Right atrium auricular region (tissue), 2 donors: ENCODE measurements around the gene LTBP3. TPM values are rescaled to one million over a fixed set of nuclear protein-coding genes. Genes with fewer than 3 reads are reported as not detected.

Experiments
- DNase-seq: peaks from one replicate; pipeline ENCODE4 v3.0.0-alpha.2; 2019; ENCODE audit warnings: low spot score
- H3K27ac ChIP-seq, 2 donors: fragments of 200-600 bp; sonication (generic); 1 replicate in 1 of 2; 2 replicates in 1 of 2; pipeline ENCODE4 v1.5.1; 2016 to 2019
- H3K27me3 ChIP-seq, 2 donors: fragments of 200-600 bp; sonication (generic); one replicate each; pipeline versions ENCODE4 v1.5.1 to v1.6.0; 2017 to 2019
- H3K36me3 ChIP-seq: fragments of 200-600 bp; sonication (generic); one replicate; pipeline ENCODE4 v1.5.1; 2016
- H3K4me1 ChIP-seq, 2 donors: fragments of 200-600 bp; sonication (generic); one replicate each; pipeline versions ENCODE4 v1.5.1 to v1.6.0; 2017 to 2019
- H3K4me3 ChIP-seq, 2 donors: fragments of 200-600 bp; sonication (generic); 1 replicate in 1 of 2; 2 replicates in 1 of 2; pipeline ENCODE4 v1.5.1; 2017 to 2019; ENCODE audit warnings: mild to moderate bottlenecking in 1 of 2, moderate library complexity in 1 of 2
- H3K9me3 ChIP-seq, 2 donors: fragments of 200-600 bp; sonication (generic); one replicate each; pipeline ENCODE4 v1.5.1; 2019
- CTCF ChIP-seq, 2 donors: fragments of 200-600 bp; sonication (generic); IDR thresholded peaks; one replicate each; pipeline ENCODE4 v1.5.1; 2019; ENCODE audit warnings: antibody characterized with exemption in 2 of 2
- total RNA-seq, 2 donors: library from RNA; depleted of rRNA; stranded (reverse); fragments of >200 nt; gene quantifications; one replicate each; pipeline ENCODE4 v1.1.0, GENCODE V29; 2016

The LTBP3 gene
- total RNA-seq, 2 donors from 2014 or later, result 114 to 161 TPM

GRCh38 chr11:65489706-65490320 is 68.3 kb downstream of the LTBP3 start:
- Histone ChIP-seq H3K9me3 (no peaks in the 10 kb centered on the region), H3K4me3 (peak overlapping the region in 1 of 2 donors; percentile 7), H3K4me1 (peaks cover 0 to 97% of the 10 kb centered on the region in 2 donors), H3K27ac (peak overlapping the region; percentile 95 to 100), H3K36me3 (no peaks in the 10 kb centered on the region), H3K27me3 (no peaks in the 10 kb centered on the region)
- DNase-seq, result no peak
- TF ChIP-seq CTCF (IDR thresholded peaks at IDR 0.05), result no peak

- Histone ChIP-seq H3K27me3 (no peaks in the 10 kb centered on the region), H3K36me3 (no peaks in the 10 kb centered on the region), H3K27ac (peak overlapping the region; percentile 95 to 100), H3K9me3 (no peaks in the 10 kb centered on the region), H3K4me1 (peaks cover 0 to 91% of the 10 kb centered on the region in 2 donors), H3K4me3 (peak overlapping the region in 1 of 2 donors; percentile 7)
- TF ChIP-seq CTCF (IDR thresholded peaks at IDR 0.05), result no peak
- DNase-seq, result no peak
Observed at GRCh38 chr11:65489035-65489705, 69.0 kb downstream of the LTBP3 start.

Other genes starting within 250 kb of the LTBP3 start
- 10 to 100 TPM; 14.4 to 31.0 TPM for gene CDC42EP2, start 243.5 kb downstream of the LTBP3 start, total RNA-seq
- gene DPF2, start 224.5 kb downstream of the LTBP3 start, total RNA-seq, result 10 to 100 TPM; 46.3 TPM
- gene TIGD3, start 203.6 kb downstream of the LTBP3 start, total RNA-seq, result under 1 TPM in 1 of 2 donors, not detected in 1; 0.22 TPM
- gene SLC25A45, start 175.7 kb downstream of the LTBP3 start, total RNA-seq, result 1 to 10 TPM; 2.6 to 3.3 TPM
- gene FRMD8, start 171.7 kb downstream of the LTBP3 start, total RNA-seq, result 10 to 100 TPM; 10.2 to 23.8 TPM
- 10 to 100 TPM; 43.7 to 52.5 TPM for gene NEAT1, start 135.6 kb downstream of the LTBP3 start, total RNA-seq
- gene MALAT1, start 59.3 kb downstream of the LTBP3 start, total RNA-seq, result 1,000 to 10,000 TPM; 2,120 to 2,577 TPM
- 10 to 100 TPM; 71.8 to 89.7 TPM for gene SCYL1, start 33.3 kb downstream of the LTBP3 start, total RNA-seq
- gene ZNRD2, start 12.1 kb upstream of the LTBP3 start, total RNA-seq, result 10 to 100 TPM; 36.1 to 50.6 TPM
- gene FAM89B, start 14.2 kb upstream of the LTBP3 start, total RNA-seq, result 10 to 100 TPM; 25.7 to 51.0 TPM
- gene EHBP1L1, start 17.7 kb upstream of the LTBP3 start, total RNA-seq, result 10 to 100 TPM; 20.5 to 85.3 TPM
- under 1 TPM in 1 of 2 donors, not detected in 1; 0.39 TPM for gene KCNK7, start 37.4 kb upstream of the LTBP3 start, total RNA-seq
- gene MAP3K11, start 55.9 kb upstream of the LTBP3 start, total RNA-seq, result 10 to 100 TPM; 21.1 to 30.5 TPM
- 10 to 100 TPM; 16.1 to 21.8 TPM for gene PCNX3, start 57.4 kb upstream of the LTBP3 start, total RNA-seq
- 10 to 100 TPM; 14.5 to 29.6 TPM for gene SIPA1, start 79.7 kb upstream of the LTBP3 start, total RNA-seq
- gene RELA, start 104.6 kb upstream of the LTBP3 start, total RNA-seq, result 10 to 100 TPM; 30.7 to 54.9 TPM
- 10 to 100 TPM; 29.7 to 50.1 TPM for gene KAT5, start 153.9 kb upstream of the LTBP3 start, total RNA-seq
- 100 to 1,000 TPM; 105 to 194 TPM for gene RNASEH2C, start 162.4 kb upstream of the LTBP3 start, total RNA-seq
- gene AP5B1, start 222.6 kb upstream of the LTBP3 start, total RNA-seq, result 10 to 100 TPM in 1 of 2 donors, 1 to 10 TPM in 1; 9.5 to 14.3 TPM
- gene OVOL1, start 228.7 kb upstream of the LTBP3 start, total RNA-seq, result not detected